Caco-2 (cell line): ENCODE measurements around the gene CCNI2. TPM values are rescaled to one million over a fixed set of nuclear protein-coding genes. Genes with fewer than 3 reads are reported as not detected.

Experiments used
- BruUV-seq: library from RNA; stranded (reverse); fragments of 400-500 nt; replicated peaks from 2 replicates; lab custom pipeline; 2021; lab: Mats Ljungman, UMichigan
- CTCF ChIA-PET: fragments of 300-600 bp; sonication (Branson Sonifier 250); formaldehyde crosslinking; loops from one replicate; lab custom pipeline; 2022; ENCODE audit warnings: antibody characterized with exemption; lab: Charles Lee
- POLR2A ChIA-PET: fragments of 300-600 bp; sonication (Branson Sonifier 250); formaldehyde crosslinking; loops from one replicate; lab custom pipeline; 2022; ENCODE audit warnings: antibody characterized with exemption; lab: Charles Lee
- DNase-seq, 2 experiments: peaks; one replicate each; pipeline versions ENCODE4 v3.0.0 to v3.0.0-alpha.2; 2020 to 2022
- H3K27me3 ChIP-seq: replicated peaks from 2 replicates; pipeline ENCODE4 v1.6.0; 2011; ENCODE audit warnings: low read length; ENCODE audit not compliant: control insufficient read depth, insufficient read depth
- H3K36me3 ChIP-seq: 2 replicates; pipeline ENCODE4 v1.5.1; 2011; ENCODE audit warnings: low read length; ENCODE audit not compliant: control insufficient read depth, insufficient read depth
- H3K4me1 ChIP-seq: fragments of 250-450 bp; sonication (Bioruptor Pico); 2 replicates; pipeline ENCODE4 v1.5.1; 2020; ENCODE audit warnings: mild to moderate bottlenecking
- H3K4me3 ChIP-seq: 2 replicates; pipeline ENCODE4 v1.5.1; 2011; ENCODE audit warnings: low read depth, mild to moderate bottlenecking, control low read depth, low read length
- H3K9me3 ChIP-seq: fragments of 250-450 bp; sonication (Bioruptor Pico); 2 replicates; pipeline ENCODE4 v1.5.1; 2020; ENCODE audit warnings: mild to moderate bottlenecking, moderate library complexity
- H3K27ac Mint-ChIP-seq: one replicate; pipeline ENCODE4 v1.8.0; 2022; ENCODE audit warnings: mixed read lengths; ENCODE audit not compliant: unreplicated experiment
- H3K27me3 Mint-ChIP-seq: one replicate; pipeline ENCODE4 v1.8.0; 2022; ENCODE audit warnings: mixed read lengths; ENCODE audit not compliant: insufficient read depth, unreplicated experiment
- H3K36me3 Mint-ChIP-seq: one replicate; pipeline ENCODE4 v1.8.0; 2022; ENCODE audit warnings: mild to moderate bottlenecking, mixed read lengths; ENCODE audit not compliant: insufficient read depth, unreplicated experiment
- H3K4me1 Mint-ChIP-seq: one replicate; pipeline ENCODE4 v1.8.0; 2022; ENCODE audit warnings: low read depth, mixed read lengths; ENCODE audit not compliant: unreplicated experiment
- H3K4me3 Mint-ChIP-seq: one replicate; pipeline ENCODE4 v1.8.0; 2022; ENCODE audit warnings: mild to moderate bottlenecking, moderate library complexity, mixed read lengths; ENCODE audit not compliant: unreplicated experiment
- H3K9me3 Mint-ChIP-seq: one replicate; pipeline ENCODE4 v1.8.0; 2022; ENCODE audit warnings: mixed read lengths; ENCODE audit not compliant: unreplicated experiment
- CTCF ChIP-seq, 2 experiments: fragments of 200-600 bp in 1 of 2; IDR thresholded peaks; 1 replicate in 1 of 2; 2 replicates in 1 of 2; pipeline versions ENCODE4 v1.5.1 to v1.8.0; 2011 to 2022; ENCODE audit warnings: antibody characterized with exemption in 1 of 2, control low read depth in 1 of 2, inconsistent platforms in 1 of 2, low read depth in 1 of 2, low read length in 1 of 2, mild to moderate bottlenecking in 1 of 2, moderate library complexity in 1 of 2; ENCODE audit not compliant: insufficient read depth in 1 of 2, severe bottlenecking in 1 of 2, unreplicated experiment in 1 of 2
- intact Hi-C: fragments of 100-400 bp; cut with micrococcal nuclease; formaldehyde crosslinking; loops from one replicate; pipeline ENCODE4 v1.10.0; 2022; ENCODE audit not compliant: unreplicated experiment
- total RNA-seq: library from RNA; stranded (reverse); gene quantifications from 2 replicates; pipeline ENCODE4 v1.2.3, GENCODE V29; 2022

The CCNI2 gene
- total RNA-seq, 1 experiment from 2014 or later: 0.18 TPM

- CTCF ChIA-PET: no interaction called here
Observed at GRCh38 chr5:132751971-132752580, 4.8 kb downstream of the CCNI2 start.

GRCh38 chr5:132752581-132753125 lies 5.4 kb downstream of the CCNI2 start:
- Histone ChIP-seq H3K36me3 (no peaks in the 10 kb centered on the region), H3K4me3 (no peak overlapping the region), H3K4me1 (no peaks in the 10 kb centered on the region), H3K27me3 (no peaks in the 10 kb centered on the region), H3K9me3 (no peaks in the 10 kb centered on the region)
- H3K9me3 Mint-ChIP-seq: no peaks in the 10 kb centered on the region
- no peak for DNase-seq
- no peaks in the 10 kb centered on the region for H3K27me3 Mint-ChIP-seq
- H3K27ac Mint-ChIP-seq: no peak overlapping the region
- intact Hi-C loops: loop anchor here (1.0 kb wide), 1 partner anchor 68 kb away; no protein-coding TSS in a partner anchor
- BruUV-seq: no TSS peak
- H3K4me3 Mint-ChIP-seq: no peak overlapping the region
- TF ChIP-seq CTCF (IDR thresholded peaks at IDR 0.05; ENCODE audit: insufficient read depth in 1 of 2, low read depth in 1 of 2, low read length in 1 of 2, severe bottlenecking in 1 of 2, unreplicated experiment in 1 of 2): no peak
- CTCF ChIA-PET: interaction anchor here (4.9 kb wide), 1 partner anchor 66 kb away, joined by 141 read pairs; no protein-coding TSS in a partner anchor
- peaks cover 6% of the 10 kb centered on the region for H3K36me3 Mint-ChIP-seq
- peaks cover 6% of the 10 kb centered on the region for H3K4me1 Mint-ChIP-seq
- POLR2A ChIA-PET: no interaction called here

More at GRCh38 chr5:132751971-132752580, 4.8 kb downstream of the CCNI2 start:
- DNase-seq: no peak
- peaks cover 6% of the 10 kb centered on the region for H3K4me1 Mint-ChIP-seq
- no peaks in the 10 kb centered on the region for H3K9me3 Mint-ChIP-seq
- TF ChIP-seq CTCF (IDR thresholded peaks at IDR 0.05; ENCODE audit: insufficient read depth in 1 of 2, low read depth in 1 of 2, low read length in 1 of 2, severe bottlenecking in 1 of 2, unreplicated experiment in 1 of 2): no peak
- H3K27me3 Mint-ChIP-seq: no peaks in the 10 kb centered on the region
- intact Hi-C loops: no loop called here
- H3K27me3 ChIP-seq: no peaks in the 10 kb centered on the region
- no peak overlapping the region for H3K27ac Mint-ChIP-seq
- no peaks in the 10 kb centered on the region for H3K36me3 ChIP-seq
- no TSS peak for BruUV-seq
- H3K4me3 ChIP-seq: no peak overlapping the region
- H3K4me3 Mint-ChIP-seq: no peak overlapping the region
- no peaks in the 10 kb centered on the region for H3K9me3 ChIP-seq
- POLR2A ChIA-PET: no interaction called here
- H3K36me3 Mint-ChIP-seq: peaks cover 6% of the 10 kb centered on the region
- H3K4me1 ChIP-seq: no peaks in the 10 kb centered on the region

- BruUV-seq: no TSS peak
- POLR2A ChIA-PET: no interaction called here
- Histone ChIP-seq H3K9me3 (no peaks in the 10 kb centered on the region), H3K4me1 (no peaks in the 10 kb centered on the region), H3K36me3 (no peaks in the 10 kb centered on the region), H3K27me3 (no peaks in the 10 kb centered on the region), H3K4me3 (no peak overlapping the region)
- intact Hi-C loops: loop anchor here (1.0 kb wide), 1 partner anchor 67 kb away; no protein-coding TSS in a partner anchor
- Mint-ChIP-seq H3K4me1 (peaks cover 6% of the 10 kb centered on the region), H3K9me3 (no peaks in the 10 kb centered on the region), H3K27ac (no peak overlapping the region), H3K4me3 (no peak overlapping the region), H3K27me3 (no peaks in the 10 kb centered on the region), H3K36me3 (peaks cover 6% of the 10 kb centered on the region)
- DNase-seq: peak in 1 of 2 experiments; percentile 42
- CTCF ChIA-PET: interaction anchor here (0.6 to 4.9 kb wide), 7 partner anchors 19 to 164 kb away, joined by 3 to 141 read pairs (median 13); no protein-coding TSS in a partner anchor
- peak in 1 of 2 experiments; percentile 36 for TF ChIP-seq CTCF (IDR thresholded peaks at IDR 0.05; ENCODE audit: insufficient read depth in 1 of 2, low read depth in 1 of 2, low read length in 1 of 2, severe bottlenecking in 1 of 2, unreplicated experiment in 1 of 2)
Observed at GRCh38 chr5:132753135-132753987, 6.1 kb downstream of the CCNI2 start.
